HCEC 1CT (cell line): ENCODE results near the gene TUBA1B.

ENCODE experiments used
- DNase-seq: peaks from one replicate; pipeline ENCODE4 v3.0.0-alpha.2; 2017

TUBA1B gene

DNA sequence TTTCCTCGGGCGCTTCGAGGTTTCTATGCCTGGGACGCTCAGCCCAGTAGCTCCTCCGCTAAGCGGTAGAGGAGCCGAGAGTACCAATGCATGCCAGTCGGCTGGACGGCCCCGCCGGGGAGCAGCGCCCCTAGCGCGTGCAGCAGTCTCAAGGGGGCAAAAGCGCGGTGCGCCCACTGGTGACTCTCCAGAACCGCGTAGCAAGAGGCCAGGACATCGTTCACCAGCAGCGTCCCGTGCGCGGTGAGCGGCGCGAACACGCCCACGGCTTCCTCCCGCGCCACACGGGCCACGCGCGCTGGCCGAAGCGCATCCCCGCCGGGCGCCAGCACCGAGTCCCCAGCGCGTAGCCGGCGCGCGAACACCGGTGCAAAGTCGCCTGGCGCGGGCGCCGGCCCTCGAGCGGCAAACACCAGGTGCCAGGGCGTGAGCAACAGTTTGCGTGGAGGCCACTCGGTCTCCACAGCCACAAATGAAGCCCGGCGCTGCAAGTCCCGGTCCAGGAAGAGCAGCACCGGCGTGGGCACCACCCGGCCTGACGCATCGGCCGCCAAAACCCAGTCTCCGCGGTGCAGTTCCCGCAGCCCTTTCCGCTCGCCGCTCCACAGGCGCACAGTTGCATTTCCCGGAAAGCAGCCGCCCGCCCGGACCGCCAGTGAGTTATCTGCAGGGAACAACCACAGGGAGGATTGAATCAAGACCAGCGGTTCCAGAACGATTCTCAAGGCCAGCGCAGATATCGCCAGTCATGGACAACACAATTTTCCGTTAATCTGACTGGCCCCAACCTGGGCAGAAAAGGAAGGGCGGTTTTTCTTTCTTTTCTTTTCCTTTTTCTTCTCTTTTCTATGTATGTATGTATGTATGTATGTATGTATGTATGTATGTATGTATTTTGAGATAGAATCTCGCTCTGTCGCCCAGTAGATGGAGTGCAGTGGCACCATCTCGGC is 41.1 kb downstream of the TUBA1B start:
- peak; percentile 15 for DNase-seq

DNA sequence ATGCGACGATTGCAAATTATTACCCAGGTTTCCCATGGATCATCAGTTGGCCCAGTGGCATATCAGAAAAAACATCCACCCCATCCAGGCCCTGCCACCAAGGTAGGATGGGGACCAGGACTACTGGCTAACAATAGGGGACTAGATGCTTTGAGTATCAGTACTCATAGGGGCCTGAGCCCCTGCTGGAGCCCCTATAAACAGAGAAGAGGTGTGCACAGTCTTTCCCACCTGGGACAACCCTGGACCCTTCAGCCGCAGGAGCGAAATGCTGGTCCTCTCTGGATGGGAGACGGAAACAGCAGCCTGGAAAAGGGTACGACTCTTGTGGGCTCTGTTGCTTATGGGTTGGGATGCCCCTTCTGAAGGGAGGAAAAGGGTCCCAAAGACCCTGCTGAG is 42.3 kb downstream of the TUBA1B start:
- DNase-seq = no peak

DNA sequence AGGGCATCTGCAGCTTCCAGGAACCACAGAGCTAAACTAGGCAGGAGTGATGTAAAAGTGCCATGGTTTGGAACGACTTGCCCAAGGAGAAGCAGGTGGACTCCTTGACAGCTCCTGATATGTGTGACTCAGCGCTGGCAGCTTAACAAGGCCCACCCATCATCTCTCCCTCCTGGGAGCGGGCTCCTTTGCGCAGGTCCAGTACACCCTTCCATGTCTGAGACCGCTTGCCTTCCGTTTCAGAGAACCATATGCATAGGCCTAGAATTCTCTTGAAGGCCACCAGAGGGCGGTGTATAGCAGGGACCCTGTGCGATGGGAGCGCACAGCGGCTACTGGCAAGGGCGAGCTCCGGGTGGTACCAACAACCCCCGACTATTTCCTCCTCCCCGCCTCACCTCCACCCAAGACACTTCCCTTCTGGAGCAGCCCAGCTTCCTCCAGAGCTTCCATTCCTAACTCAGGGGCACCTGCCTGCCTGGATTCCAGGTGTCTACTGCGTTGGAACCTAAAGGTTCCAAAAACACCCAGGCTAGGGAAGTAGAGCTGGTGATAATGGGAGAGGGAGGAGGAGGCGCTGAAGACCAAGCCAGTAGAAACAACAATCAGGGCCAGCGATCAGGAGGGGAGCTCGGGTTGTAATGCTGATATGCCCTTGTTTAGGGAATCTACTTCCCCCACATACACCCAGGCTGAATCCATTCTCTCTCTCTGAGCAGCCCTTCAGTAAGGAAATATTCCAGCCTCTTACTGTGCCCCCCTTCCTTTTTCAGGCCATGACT is 42.9 kb downstream of the TUBA1B start:
- DNase-seq = peak; percentile 90

DNA sequence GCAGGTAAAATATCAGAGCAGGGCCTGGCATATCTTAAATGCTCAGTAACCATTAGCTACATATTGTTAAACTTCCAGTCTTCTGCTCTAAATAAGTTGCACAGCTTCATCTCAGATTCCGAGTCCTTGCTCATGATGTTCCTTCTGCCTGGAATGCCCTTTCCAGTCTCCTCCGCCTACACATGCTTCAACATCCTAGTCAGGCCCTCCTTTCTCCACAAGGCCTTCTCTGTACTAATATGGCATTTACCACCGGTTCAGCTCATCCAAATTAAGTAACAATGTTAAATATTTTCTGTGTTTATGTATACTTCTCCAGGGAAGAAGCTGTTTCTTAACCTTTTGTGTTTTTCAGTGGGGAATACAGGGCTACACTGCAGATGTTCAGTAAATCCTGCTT is 45.1 kb downstream of the TUBA1B start:
- DNase-seq = peak; percentile 36

DNA sequence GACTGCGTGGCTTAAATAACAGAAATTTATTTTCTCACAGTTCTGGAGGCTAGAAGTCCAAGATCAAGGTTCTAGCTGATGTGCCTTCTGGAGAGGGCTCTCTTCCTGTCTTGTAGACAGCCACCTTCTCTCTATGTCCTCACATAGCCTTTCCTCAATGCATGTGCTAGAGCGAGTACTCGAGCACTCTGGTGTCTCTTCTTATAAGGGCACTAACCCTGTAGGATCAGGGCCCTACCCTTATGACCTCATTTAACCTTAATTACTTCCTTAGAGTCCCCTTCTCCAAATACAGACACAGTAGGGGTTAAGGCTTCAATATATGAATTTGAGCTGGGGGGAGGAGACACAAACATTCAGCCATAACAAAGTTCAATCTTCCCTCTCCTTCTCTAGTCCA is 46.8 kb downstream of the TUBA1B start:
- no peak for DNase-seq

DNA sequence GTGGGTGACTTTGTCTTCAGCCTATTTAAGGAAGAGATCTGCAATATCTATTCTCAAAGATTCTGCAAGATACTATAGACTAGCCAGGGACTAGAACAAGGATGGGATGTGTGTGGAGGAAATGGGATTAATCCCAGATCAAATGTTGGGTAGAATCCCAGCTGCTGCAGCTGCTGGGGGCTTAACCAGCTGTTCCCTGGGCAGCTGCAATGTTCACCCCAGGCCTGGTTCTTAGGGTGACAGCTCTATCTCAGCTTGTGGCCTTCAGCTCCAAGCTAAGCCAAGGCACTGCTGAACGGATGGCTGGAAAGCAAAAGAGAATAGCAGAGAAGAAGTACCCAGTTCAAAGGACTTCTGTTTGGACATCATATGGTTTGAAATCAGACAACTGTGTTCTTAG is 51.4 kb downstream of the TUBA1B start:
- no peak for DNase-seq
